ENCODE data around the gene KSR1. TPM values are rescaled to one million over a fixed set of nuclear protein-coding genes. Genes with fewer than 3 reads are reported as not detected.
"Not testable (repeated sequence)": the region's sequence is repeated elsewhere in the genome, so short reads cannot be mapped to it uniquely, and the experiment has no call there.

KSR1 gene
- total and polyA plus RNA-seq, 4 donors = 19.0 to 75.7 (median 42.6) TPM

DNA sequence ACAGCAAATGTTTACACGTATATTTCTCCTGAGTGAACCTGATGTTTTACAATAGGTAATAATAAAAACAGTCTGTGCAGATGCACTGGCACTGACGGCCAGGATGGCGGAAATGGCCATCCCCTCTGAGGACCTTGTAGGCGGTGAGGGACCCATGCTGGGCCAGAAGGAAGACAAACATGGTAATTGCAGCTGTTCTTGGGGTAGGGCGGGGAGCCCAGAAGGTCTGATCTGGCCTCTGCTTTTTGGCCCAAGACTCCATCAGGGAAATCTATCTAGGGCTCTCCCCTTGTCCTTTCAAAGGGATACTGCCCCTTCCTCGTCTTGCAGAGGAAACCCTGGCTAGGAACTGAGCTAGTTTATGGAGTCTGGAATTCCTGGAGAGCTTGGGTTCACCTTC lies 167.4 kb downstream of the KSR1 start:
- Histone ChIP-seq H3K36me3 (ENCODE audit: control insufficient read depth in 1 of 2, insufficient read depth in 2 of 2, low read length in 1 of 2) (peaks cover 0 to 2% of the 10 kb centered on the region in 2 donors), H3K4me3 (ENCODE audit: low read length in 2 of 2) (no peak overlapping the region), H3K4me1 (ENCODE audit: control insufficient read depth in 1 of 2, insufficient read depth in 2 of 2, low read length in 2 of 2) (no peaks in the 10 kb centered on the region), H3K9me3 (ENCODE audit: control insufficient read depth, low read length) (no peaks in the 10 kb centered on the region), H3K27me3 (ENCODE audit: control insufficient read depth in 1 of 2, insufficient read depth in 2 of 2, low read length in 1 of 2) (no peaks in the 10 kb centered on the region), H3K27ac (ENCODE audit: low read depth in 1 of 2, low read length in 2 of 2) (no peak overlapping the region)
- WGBS, 2 donors = 93% methylated on average over 6 of the region's 6 CpGs
- intact Hi-C loops (cut with DNase I) = no loop called here
- ATAC-seq (ENCODE audit: low FRiP score) (no peak), DNase-seq (no peak)

DNA sequence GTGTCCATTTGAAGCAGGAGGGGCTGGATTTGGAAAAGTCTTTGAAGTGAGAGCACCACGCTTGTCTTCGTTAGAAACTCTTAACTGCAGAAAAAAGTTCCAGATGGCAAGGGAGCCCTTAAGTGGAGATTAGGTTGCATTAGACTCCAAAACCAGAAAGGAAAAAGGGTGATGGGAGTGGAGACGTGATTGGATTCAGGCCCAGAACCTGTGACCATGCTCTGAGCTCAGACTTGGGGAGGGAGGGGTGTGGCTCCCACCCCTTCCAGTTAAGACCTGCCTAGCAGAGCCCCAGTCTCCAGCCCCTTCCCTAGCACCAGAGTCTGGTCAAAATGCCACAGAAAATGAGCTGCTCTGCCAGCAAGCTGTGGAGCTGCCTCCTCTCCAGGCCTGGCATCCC lies 168.3 kb downstream of the KSR1 start:
- WGBS, 2 donors = 80 to 89% methylated on average over 3 of the region's 3 CpGs
- no peak overlapping the region for H3K4me3 ChIP-seq (ENCODE audit: low read length in 2 of 2)
- intact Hi-C loops (cut with DNase I) = no loop called here
- H3K27ac ChIP-seq (ENCODE audit: low read depth in 1 of 2, low read length in 2 of 2) = no peak overlapping the region
- H3K27me3 ChIP-seq (ENCODE audit: control insufficient read depth in 1 of 2, insufficient read depth in 2 of 2, low read length in 1 of 2) = no peaks in the 10 kb centered on the region
- peaks cover 0 to 2% of the 10 kb centered on the region in 2 donors for H3K36me3 ChIP-seq (ENCODE audit: control insufficient read depth in 1 of 2, insufficient read depth in 2 of 2, low read length in 1 of 2)
- no peaks in the 10 kb centered on the region for H3K4me1 ChIP-seq (ENCODE audit: control insufficient read depth in 1 of 2, insufficient read depth in 2 of 2, low read length in 2 of 2)
- no peaks in the 10 kb centered on the region for H3K9me3 ChIP-seq (ENCODE audit: control insufficient read depth, low read length)
- DNase-seq = no peak
- no peak for ATAC-seq (ENCODE audit: low FRiP score)

DNA sequence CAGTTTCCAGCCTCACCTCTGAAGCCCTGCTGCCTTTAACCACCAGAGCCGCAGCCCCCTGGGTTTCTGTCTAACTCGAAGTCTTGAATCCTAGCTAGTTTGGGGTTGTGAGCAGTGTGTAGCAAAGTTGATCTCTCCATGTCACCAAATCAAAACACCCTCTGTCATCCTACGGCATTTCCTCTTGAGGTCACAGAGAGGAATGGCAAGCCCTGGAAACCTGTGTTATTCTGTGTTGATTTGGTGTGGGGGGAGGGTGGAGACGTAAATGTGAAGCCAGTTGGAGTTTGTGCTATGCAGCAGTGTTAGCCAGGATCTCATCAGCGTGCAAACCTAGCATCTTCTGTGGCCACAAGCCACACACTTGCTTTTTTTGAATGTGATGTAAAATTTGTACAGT lies 169.6 kb downstream of the KSR1 start:
- H3K36me3 ChIP-seq (ENCODE audit: control insufficient read depth in 1 of 2, insufficient read depth in 2 of 2, low read length in 1 of 2) = peaks cover 0 to 2% of the 10 kb centered on the region in 2 donors
- 83 to 85% methylated on average over 5 of the region's 5 CpGs for WGBS, 2 donors
- H3K27ac ChIP-seq (ENCODE audit: low read depth in 1 of 2, low read length in 2 of 2) = no peak overlapping the region
- no peak overlapping the region for H3K4me3 ChIP-seq (ENCODE audit: low read length in 2 of 2)
- DNase-seq (no peak), ATAC-seq (ENCODE audit: low FRiP score) (no peak)
- intact Hi-C loops (cut with DNase I) = no loop called here
- no peaks in the 10 kb centered on the region for H3K9me3 ChIP-seq (ENCODE audit: control insufficient read depth, low read length)
- no peaks in the 10 kb centered on the region for H3K4me1 ChIP-seq (ENCODE audit: control insufficient read depth in 1 of 2, insufficient read depth in 2 of 2, low read length in 2 of 2)
- no peaks in the 10 kb centered on the region for H3K27me3 ChIP-seq (ENCODE audit: control insufficient read depth in 1 of 2, insufficient read depth in 2 of 2, low read length in 1 of 2)

DNA sequence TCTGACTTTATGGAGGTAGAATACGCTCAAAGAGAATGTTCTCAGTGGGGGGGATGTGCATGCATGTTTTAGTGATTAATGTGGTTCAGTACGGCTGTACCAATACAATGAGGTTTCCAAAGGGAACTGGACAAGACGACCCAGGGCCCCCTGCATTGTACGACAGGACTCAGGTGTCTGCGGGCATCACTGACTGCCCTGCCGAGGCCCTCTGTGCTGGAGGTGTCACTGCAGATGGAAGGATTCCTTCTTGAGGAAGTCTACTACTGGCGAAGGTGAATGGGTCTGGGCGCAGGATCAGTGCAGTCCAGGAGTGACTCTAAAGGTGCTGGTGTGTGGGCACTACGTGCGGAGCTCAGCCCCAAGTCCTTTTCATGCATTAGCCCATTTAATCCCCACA lies 171.3 kb downstream of the KSR1 start:
- Histone ChIP-seq H3K4me3 (ENCODE audit: low read length in 2 of 2) (no peak overlapping the region), H3K36me3 (ENCODE audit: control insufficient read depth in 1 of 2, insufficient read depth in 2 of 2, low read length in 1 of 2) (peaks cover 0 to 2% of the 10 kb centered on the region in 2 donors), H3K4me1 (ENCODE audit: control insufficient read depth in 1 of 2, insufficient read depth in 2 of 2, low read length in 2 of 2) (no peaks in the 10 kb centered on the region), H3K27ac (ENCODE audit: low read depth in 1 of 2, low read length in 2 of 2) (no peak overlapping the region), H3K9me3 (ENCODE audit: control insufficient read depth, low read length) (no peaks in the 10 kb centered on the region), H3K27me3 (ENCODE audit: control insufficient read depth in 1 of 2, insufficient read depth in 2 of 2, low read length in 1 of 2) (no peaks in the 10 kb centered on the region)
- no peak for DNase-seq
- intact Hi-C loops (cut with DNase I) = no loop called here
- WGBS, 2 donors = 92 to 94% methylated on average over 10 of the region's 10 CpGs
- ATAC-seq (ENCODE audit: low FRiP score) = no peak

DNA sequence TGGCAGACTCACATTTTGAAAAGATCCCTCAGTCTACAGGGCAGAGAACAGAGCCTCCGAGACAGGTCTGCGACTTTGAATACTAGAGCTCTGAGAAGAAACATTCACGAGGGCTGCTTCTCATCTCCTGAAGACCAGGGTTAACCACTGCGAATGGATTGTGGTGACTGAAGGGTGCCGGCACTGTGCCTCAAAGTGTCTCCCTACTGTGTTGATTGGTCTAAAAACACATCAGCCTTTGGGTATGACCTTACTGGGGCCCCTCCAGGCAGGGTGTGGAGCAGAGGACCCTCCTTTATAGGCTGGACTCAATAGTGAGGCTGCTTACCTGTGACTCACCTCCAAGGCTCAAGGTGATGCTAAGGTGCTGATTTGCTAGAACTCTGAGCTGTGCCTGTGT lies 172.1 kb downstream of the KSR1 start:
- DNase-seq (no peak), ATAC-seq (ENCODE audit: low FRiP score) (no peak)
- Histone ChIP-seq H3K27me3 (ENCODE audit: control insufficient read depth in 1 of 2, insufficient read depth in 2 of 2, low read length in 1 of 2) (no peaks in the 10 kb centered on the region), H3K9me3 (ENCODE audit: control insufficient read depth, low read length) (no peaks in the 10 kb centered on the region), H3K27ac (ENCODE audit: low read depth in 1 of 2, low read length in 2 of 2) (no peak overlapping the region), H3K36me3 (ENCODE audit: control insufficient read depth in 1 of 2, insufficient read depth in 2 of 2, low read length in 1 of 2) (no peaks in the 10 kb centered on the region), H3K4me1 (ENCODE audit: control insufficient read depth in 1 of 2, insufficient read depth in 2 of 2, low read length in 2 of 2) (no peaks in the 10 kb centered on the region), H3K4me3 (ENCODE audit: low read length in 2 of 2) (no peak overlapping the region)
- WGBS, 2 donors = 88 to 91% methylated on average over 5 of the region's 5 CpGs
- intact Hi-C loops (cut with DNase I) = no loop called here

DNA sequence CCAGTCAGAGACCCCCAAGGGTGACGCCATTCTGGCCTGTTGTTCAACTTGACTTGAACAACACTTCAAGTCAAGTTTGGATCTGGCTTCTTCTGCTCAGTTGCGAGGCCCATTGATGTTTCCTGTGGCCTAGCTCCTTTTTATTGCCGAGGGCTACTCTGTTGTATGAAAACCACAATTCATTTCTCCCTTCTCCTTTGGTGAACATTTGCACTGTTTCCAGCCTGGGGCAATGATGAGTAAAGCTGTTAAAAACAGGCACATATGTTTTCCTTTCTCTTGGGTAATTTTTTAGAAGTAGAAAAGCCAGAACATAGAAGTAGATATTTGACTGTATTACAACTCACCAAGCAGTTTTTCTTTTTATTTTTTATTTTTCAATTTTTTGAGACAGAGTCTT lies 173.0 kb downstream of the KSR1 start:
- H3K27me3 ChIP-seq (ENCODE audit: control insufficient read depth in 1 of 2, insufficient read depth in 2 of 2, low read length in 1 of 2); H3K9me3 ChIP-seq (ENCODE audit: control insufficient read depth, low read length); DNase-seq; H3K4me1 ChIP-seq (ENCODE audit: control insufficient read depth in 1 of 2, insufficient read depth in 2 of 2, low read length in 2 of 2); intact Hi-C loops (cut with DNase I); ATAC-seq (ENCODE audit: low FRiP score); H3K36me3 ChIP-seq (ENCODE audit: control insufficient read depth in 1 of 2, insufficient read depth in 2 of 2, low read length in 1 of 2); H3K4me3 ChIP-seq (ENCODE audit: low read length in 2 of 2); H3K27ac ChIP-seq (ENCODE audit: low read depth in 1 of 2, low read length in 2 of 2): not testable (repeated sequence)
- WGBS, 2 donors = 93 to 96% methylated on average over 3 of the region's 3 CpGs

DNA sequence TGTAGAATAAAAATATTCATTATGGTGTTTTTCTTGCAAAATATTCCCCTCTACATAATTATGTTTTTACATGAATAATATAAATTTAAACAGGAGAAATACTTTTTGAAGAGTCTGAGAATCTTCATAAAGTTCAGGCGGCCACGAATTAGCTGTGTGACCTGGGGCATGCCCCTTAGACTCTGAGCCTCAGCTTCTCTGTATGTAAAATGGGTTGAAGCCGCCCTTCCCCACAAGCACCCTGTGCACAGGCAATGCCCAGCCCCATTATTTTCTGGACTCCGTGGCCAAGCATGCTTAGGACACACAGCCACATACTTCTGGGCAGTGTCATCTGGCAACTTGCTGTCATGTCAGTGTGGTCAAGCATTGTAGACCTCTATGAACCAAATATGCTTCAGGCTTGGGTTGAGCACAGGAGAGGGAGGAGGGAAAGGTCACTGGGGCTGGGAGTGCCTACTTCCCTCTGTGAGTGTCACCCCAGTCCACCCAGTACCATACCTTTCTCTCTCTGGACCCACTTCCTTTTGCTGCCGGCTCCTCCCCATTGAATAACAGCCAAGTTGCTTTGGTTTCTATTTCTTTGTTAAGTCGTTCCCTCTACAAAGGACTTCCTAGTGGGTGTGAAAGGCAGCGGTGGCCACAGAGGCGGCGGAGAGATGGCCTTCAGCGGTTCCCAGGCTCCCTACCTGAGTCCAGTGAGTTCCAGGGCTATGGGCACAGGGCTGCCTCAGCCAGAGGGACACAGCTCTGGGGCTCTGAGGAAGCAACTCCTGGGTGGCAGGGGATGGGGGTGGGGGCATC lies 174.6 kb downstream of the KSR1 start, which contains the start of gene LGALS9:
LGALS9 (plus strand) TSS at position 582 of the 804 bp plus-strand sequence; CDS start at position 660, 78 bp downstream.
- Histone ChIP-seq H3K9me3 (ENCODE audit: control insufficient read depth, low read length) (no peaks in the 10 kb centered on the region), H3K4me1 (ENCODE audit: control insufficient read depth in 1 of 2, insufficient read depth in 2 of 2, low read length in 2 of 2) (no peaks in the 10 kb centered on the region), H3K36me3 (ENCODE audit: control insufficient read depth in 1 of 2, insufficient read depth in 2 of 2, low read length in 1 of 2) (no peaks in the 10 kb centered on the region), H3K27me3 (ENCODE audit: control insufficient read depth in 1 of 2, insufficient read depth in 2 of 2, low read length in 1 of 2) (no peaks in the 10 kb centered on the region), H3K4me3 (ENCODE audit: low read length in 2 of 2) (no peak within 1 kb of the TSS), H3K27ac (ENCODE audit: low read depth in 1 of 2, low read length in 2 of 2) (no peak within 1 kb of the TSS)
- WGBS, 2 donors = 60 to 67% methylated on average over 10 of the region's 10 CpGs
- intact Hi-C loops (cut with DNase I) = no loop called here
- peak; percentile 13 for ATAC-seq (ENCODE audit: low FRiP score)
- DNase-seq = no peak

DNA sequence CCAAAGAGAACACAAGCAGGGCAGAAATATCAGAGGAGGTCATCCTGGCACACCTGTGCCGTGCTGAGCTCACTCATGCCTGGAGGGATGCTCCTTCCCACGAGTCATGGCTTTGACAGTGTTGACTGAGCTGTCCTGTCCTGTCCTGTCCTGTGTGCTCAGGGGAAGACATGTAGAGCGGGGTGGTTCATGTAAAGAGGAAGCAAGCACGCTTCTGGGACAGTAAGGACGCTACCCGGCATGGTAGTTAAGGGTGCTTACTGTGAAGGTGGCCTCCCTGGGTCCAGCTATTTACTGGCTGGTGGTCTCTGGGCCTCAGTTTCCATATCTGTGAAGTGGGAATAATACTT lies 175.1 kb downstream of the KSR1 start:
- Histone ChIP-seq H3K4me1 (ENCODE audit: control insufficient read depth in 1 of 2, insufficient read depth in 2 of 2, low read length in 2 of 2) (no peaks in the 10 kb centered on the region), H3K36me3 (ENCODE audit: control insufficient read depth in 1 of 2, insufficient read depth in 2 of 2, low read length in 1 of 2) (no peaks in the 10 kb centered on the region), H3K27ac (ENCODE audit: low read depth in 1 of 2, low read length in 2 of 2) (no peak overlapping the region), H3K27me3 (ENCODE audit: control insufficient read depth in 1 of 2, insufficient read depth in 2 of 2, low read length in 1 of 2) (no peaks in the 10 kb centered on the region), H3K4me3 (ENCODE audit: low read length in 2 of 2) (no peak overlapping the region), H3K9me3 (ENCODE audit: control insufficient read depth, low read length) (no peaks in the 10 kb centered on the region)
- no peak for DNase-seq
- 90 to 92% methylated on average over 6 of the region's 6 CpGs for WGBS, 2 donors
- ATAC-seq (ENCODE audit: low FRiP score) = no peak
- intact Hi-C loops (cut with DNase I) = no loop called here

Data from aorta (tissue), 5 donors.